Gastrocnemius medialis (tissue), 4 donors: ENCODE measurements around the gene CDADC1.

Source experiments
- POLR2A ChIP-seq, 2 donors: fragments of 450-650 bp; IDR thresholded peaks; one replicate each; pipeline ENCODE4 v1.6.1; 2017; ENCODE audit warnings: antibody characterized with exemption in 2 of 2, mild to moderate bottlenecking in 2 of 2, moderate library complexity in 2 of 2
- TF ChIP-seq, protein P1 (sequence below), 5 experiments: fragments of 450-650 bp in 3 of 5; fragments of 200-600 bp in 2 of 5; sonication (generic) in 2 of 5; IDR thresholded peaks in 4 of 5; conservative IDR thresholded peaks in 1 of 5; 1 replicate in 4 of 5; 2 replicates in 1 of 5; pipeline ENCODE4 v1.5.1; 2016 to 2019; ENCODE audit warnings: antibody characterized with exemption in 5 of 5, mild to moderate bottlenecking in 3 of 5, moderate library complexity in 3 of 5

GRCh38 chr13:49218493-49219051 is 29.2 kb upstream of the CDADC1 start:
- no peak for TF ChIP-seq POLR2A (IDR thresholded peaks at IDR 0.05)
- TF ChIP-seq, protein P1, sequence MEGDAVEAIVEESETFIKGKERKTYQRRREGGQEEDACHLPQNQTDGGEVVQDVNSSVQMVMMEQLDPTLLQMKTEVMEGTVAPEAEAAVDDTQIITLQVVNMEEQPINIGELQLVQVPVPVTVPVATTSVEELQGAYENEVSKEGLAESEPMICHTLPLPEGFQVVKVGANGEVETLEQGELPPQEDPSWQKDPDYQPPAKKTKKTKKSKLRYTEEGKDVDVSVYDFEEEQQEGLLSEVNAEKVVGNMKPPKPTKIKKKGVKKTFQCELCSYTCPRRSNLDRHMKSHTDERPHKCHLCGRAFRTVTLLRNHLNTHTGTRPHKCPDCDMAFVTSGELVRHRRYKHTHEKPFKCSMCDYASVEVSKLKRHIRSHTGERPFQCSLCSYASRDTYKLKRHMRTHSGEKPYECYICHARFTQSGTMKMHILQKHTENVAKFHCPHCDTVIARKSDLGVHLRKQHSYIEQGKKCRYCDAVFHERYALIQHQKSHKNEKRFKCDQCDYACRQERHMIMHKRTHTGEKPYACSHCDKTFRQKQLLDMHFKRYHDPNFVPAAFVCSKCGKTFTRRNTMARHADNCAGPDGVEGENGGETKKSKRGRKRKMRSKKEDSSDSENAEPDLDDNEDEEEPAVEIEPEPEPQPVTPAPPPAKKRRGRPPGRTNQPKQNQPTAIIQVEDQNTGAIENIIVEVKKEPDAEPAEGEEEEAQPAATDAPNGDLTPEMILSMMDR (IDR thresholded peaks at IDR 0.05 in 4 of 5, conservative IDR thresholded peaks at IDR 0.05 in 1 of 5) = no peak
